Stimulated activated CD4-positive, alpha-beta T cell treated with anti-CD3 and anti-CD28 coated beads, Interleukin-1b, Interleukin-23, amount 100 ng/mL, for 48 hours (primary cell): Measurements from ENCODE around the gene OR51S1.
"Not testable (repeated sequence)": the region's sequence is repeated elsewhere in the genome, so short reads cannot be mapped to it uniquely, and the experiment has no call there.

Source experiments
- DNase-seq: peaks from one replicate; pipeline ENCODE4 v3.0.0-alpha.2; 2020

The OR51S1 gene

GRCh38 chr11:4848908-4849532 lies at the start of gene OR51S1:
Gene OR51S1 (minus strand): TSS chr11:4849208. CDS start chr11:4849208, 0 bp downstream.
- no peak for DNase-seq

GRCh38 chr11:4891996-4892640 lies 43.1 kb upstream of the OR51S1 start:
- DNase-seq, result no peak

- DNase-seq, result no peak
Observed at GRCh38 chr11:4890279-4890678, 41.3 kb upstream of the OR51S1 start.

- no peak for DNase-seq
Observed at GRCh38 chr11:4887591-4887990, 38.6 kb upstream of the OR51S1 start.

- DNase-seq, result no peak
Observed at GRCh38 chr11:4886186-4886585, 37.2 kb upstream of the OR51S1 start.

GRCh38 chr11:4884361-4884760 lies 35.4 kb upstream of the OR51S1 start:
- no peak for DNase-seq

GRCh38 chr11:4882543-4882942 lies 33.5 kb upstream of the OR51S1 start:
- no peak for DNase-seq

- no peak for DNase-seq
Observed at GRCh38 chr11:4881860-4882500, 33.0 kb upstream of the OR51S1 start, which contains the start of gene OR51T1. Gene OR51T1 (plus strand): TSS chr11:4881900. CDS start chr11:4881900, 0 bp downstream.

GRCh38 chr11:4881188-4881587 lies 32.2 kb upstream of the OR51S1 start:
- no peak for DNase-seq

GRCh38 chr11:4865855-4866254 lies 16.8 kb upstream of the OR51S1 start:
- no peak for DNase-seq

- no peak for DNase-seq
Observed at GRCh38 chr11:4863876-4864275, 14.9 kb upstream of the OR51S1 start.

GRCh38 chr11:4862447-4863236 lies 13.6 kb upstream of the OR51S1 start:
- no peak for DNase-seq

GRCh38 chr11:4854286-4854685 lies 5.3 kb upstream of the OR51S1 start:
- not testable (repeated sequence) for DNase-seq

GRCh38 chr11:4851033-4851432 lies 2.0 kb upstream of the OR51S1 start:
- no peak for DNase-seq

GRCh38 chr11:4839851-4840549 lies 9.0 kb downstream of the OR51S1 start:
- no peak for DNase-seq

- no peak for DNase-seq
Observed at GRCh38 chr11:4830909-4831308, 18.1 kb downstream of the OR51S1 start.

- no peak for DNase-seq
Observed at GRCh38 chr11:4830346-4830745, 18.7 kb downstream of the OR51S1 start.

GRCh38 chr11:4826425-4826824 lies 22.6 kb downstream of the OR51S1 start:
- no peak for DNase-seq

GRCh38 chr11:4825132-4825531 lies 23.9 kb downstream of the OR51S1 start:
- DNase-seq, result no peak

GRCh38 chr11:4821021-4821420 lies 28.0 kb downstream of the OR51S1 start, which contains the start of gene OR51F2:
Gene OR51F2 (plus strand): TSS chr11:4821321. CDS start chr11:4821422, 101 bp downstream.
- DNase-seq, result no peak

GRCh38 chr11:4809246-4809645 lies 39.8 kb downstream of the OR51S1 start:
- no peak for DNase-seq

- no peak for DNase-seq
Observed at GRCh38 chr11:4808476-4808875, 40.5 kb downstream of the OR51S1 start.

GRCh38 chr11:4804280-4804679 lies 44.7 kb downstream of the OR51S1 start, which contains the start of gene OR52R1:
Gene OR52R1 (minus strand): TSS chr11:4804380. CDS start chr11:4804380, 0 bp downstream.
- DNase-seq, result no peak
